Fibroblast of skin of back (primary cell): Measurements from ENCODE around the gene STK10.

Source experiments
- DNase-seq: peaks from one replicate; pipeline ENCODE4 v3.0.0-alpha.2; 2013

Gene STK10

DNA sequence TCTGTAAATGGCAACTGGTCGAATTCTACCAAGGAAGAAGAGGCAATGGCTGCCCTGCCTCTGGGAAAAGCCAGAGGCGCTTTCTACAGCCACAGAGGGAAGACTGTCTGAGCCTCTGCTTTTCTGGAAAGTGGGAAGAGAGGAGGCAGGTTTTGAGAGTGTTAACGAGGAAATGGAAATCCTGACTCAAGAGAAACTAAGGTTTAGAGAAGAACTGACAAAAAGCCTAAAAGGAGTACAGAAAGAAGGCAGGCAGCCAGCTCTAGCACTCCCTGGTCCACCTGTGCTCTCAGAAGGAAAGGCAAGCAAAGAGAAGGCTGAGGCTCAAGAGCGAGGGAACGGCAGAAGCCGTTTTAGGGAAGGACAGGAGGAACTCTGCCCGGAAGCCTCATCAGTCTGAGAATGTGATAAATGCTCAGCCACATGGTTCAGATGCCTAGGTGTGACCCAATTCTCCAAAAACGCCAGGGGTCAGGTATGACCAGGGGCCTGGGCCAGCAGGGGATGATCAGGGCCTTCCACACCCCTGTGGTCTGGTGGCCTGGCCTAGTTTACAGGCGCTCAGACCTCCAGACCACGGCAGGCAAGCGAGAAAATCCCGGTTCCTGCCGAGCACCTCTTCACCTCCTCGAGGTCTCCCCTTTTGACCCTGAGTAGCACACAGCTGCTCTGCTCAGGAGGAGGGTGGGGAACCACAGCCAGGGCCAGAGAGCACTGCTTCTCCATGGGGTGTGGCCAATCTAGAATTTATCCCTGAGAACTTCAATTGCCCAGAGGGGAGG, 101.6 kb downstream of the STK10 start:
- no peak for DNase-seq

- no peak for DNase-seq
Measured at GRCh38 chr5:172085738-172086137, 102.3 kb downstream of the STK10 start.

DNA sequence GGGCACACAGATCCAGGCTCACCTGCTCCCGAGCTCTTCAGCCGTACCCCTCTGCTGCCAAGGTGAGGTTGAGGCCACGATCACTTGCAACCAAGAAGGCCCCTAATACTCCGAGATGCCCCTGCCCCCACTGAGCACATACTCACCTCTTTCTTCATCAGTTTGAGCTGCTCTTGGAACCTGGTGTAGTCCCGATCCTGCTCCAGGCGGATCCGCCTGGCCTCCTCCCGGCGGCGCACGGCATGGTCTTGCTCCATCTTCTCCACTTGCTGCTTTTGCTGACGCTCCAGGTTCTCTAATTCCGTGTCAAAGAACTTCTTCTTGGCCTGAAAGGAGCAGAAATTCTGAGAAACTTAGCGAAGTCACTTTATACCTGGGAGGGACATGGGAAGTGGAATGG, 105.8 kb downstream of the STK10 start:
- DNase-seq, result no peak

DNA sequence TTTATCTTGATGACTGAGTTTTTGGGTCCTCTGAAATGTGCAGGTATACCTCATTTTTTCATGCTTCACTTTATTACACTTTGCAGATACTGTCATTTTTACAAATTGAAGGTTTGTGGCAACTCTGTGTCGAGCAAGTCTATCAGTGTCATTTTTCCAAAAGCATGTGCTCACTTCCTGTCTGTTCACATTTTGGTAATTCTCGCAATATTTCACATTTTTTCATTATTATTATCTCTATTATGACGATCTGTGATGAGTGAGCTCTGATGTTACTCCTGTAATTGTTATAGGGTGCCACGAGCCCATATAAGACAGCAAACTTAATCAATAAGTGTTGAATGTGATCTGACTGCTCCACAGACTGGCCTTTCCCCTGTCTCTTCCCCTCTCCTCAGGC, 108.1 kb downstream of the STK10 start:
- peak; percentile 56 for DNase-seq

DNA sequence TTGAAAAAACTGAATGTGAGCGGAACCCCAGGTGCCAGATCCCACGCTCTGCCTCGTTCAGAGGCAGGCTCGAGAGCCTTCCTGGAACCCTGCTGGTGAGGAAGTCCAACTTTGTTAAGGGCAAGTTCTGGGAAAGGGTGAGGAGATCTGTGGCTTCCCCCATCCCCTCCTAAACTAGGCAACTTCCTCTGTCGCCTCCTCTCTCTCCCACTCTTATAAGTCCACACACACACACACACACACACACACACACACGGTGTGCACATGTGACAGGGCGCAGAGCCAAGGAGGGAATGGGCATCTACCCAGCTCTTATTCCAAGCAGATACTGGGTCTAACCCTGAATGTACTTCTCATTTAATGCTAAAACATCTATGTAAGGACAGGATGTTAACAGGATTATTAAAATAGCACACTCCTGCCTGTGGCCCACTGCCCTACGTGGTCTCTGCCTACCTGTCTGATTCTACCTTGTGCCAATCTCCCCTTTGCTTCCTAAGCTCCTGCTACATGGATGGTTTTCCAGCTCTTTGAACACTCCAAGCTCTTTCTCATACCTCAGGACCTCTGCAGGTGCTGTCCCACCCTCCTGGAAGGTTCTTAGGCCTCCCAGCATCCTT, 109.2 kb downstream of the STK10 start:
- DNase-seq, result peak; percentile 22

DNA sequence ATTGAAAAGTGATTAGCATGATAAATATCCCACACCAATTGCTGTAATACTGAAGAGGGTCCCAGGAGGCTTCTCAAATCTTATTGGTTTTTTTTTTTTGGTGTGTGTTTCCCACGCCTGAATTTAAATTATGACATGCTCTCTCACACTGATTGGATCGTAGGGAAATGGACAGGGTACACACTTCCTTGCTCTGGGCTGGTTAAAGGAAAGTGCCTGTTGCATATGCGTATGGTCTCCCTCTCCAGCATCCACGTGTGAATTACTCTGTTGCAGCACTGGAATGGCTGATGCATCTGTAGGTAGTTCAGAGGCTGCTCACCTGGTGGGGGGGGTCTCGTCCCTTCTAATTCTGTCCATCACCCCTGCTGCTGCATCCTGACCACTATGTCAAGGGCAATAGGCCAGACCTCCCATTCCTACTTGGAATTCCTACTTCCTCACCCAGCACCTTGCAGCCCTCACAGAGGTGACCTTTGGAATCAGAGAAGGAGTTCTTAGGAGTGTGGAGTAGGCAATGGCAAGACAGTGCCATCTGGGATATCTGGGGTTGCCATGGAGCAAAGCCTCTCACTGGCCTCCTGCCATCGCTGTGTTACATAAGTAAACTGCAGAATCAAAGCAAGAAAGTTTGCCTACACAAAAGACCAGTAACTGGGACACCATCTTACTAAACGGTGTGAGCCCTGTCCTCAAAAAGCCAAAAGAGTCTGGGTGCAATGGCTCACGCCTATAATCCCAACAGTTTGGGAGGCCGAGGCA, 110.2 kb downstream of the STK10 start:
- no peak for DNase-seq

GRCh38 chr5:172076761-172077244, 111.2 kb downstream of the STK10 start:
- peak; percentile 88 for DNase-seq

DNA sequence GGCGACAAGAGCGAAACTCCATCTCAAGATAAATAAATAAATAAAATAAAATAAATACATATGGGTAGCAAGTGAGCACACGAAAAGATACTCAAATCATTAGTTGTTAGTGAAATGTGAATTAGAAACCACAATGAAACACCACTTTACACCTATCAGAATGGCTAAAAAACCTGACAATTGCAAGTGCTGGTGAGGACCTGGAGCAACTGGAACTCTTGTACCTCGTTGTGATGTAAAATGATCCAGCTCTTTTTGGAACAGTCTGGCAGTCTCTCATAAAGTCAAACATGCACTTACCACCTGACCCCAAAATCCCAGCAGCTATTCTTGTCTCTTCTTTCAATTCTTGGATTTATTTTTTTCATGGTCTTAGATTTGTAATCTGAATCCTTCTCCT, 112.4 kb downstream of the STK10 start:
- no peak for DNase-seq

- peak; percentile 47 for DNase-seq
Measured at GRCh38 chr5:172074896-172075295, 113.1 kb downstream of the STK10 start.

DNA sequence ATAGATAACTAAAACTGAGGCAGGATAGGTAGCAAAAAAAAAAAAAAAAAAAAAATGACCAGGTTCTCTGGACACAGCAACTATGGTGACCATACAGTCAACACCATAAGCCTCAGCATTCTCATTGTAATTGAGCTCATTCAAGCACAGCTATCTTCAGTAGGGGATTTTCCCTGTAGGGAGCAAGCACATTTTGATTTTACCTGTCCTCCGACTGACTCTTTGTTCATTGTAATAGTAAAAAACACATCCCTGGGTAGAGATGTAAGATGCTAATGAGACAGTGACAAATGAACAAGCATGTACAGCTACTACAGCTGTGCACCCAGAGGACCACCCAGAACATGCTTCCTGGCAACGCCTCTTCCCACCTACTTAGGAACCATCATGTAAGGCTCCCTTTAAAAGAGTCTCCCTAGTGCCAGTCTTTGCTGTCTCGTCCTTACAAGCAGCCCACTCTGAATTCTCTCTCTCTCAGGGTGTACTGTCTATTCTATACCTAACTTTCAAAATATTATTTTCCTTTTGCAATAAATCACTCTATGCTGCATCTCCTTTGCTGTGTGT, 116.6 kb downstream of the STK10 start:
- no peak for DNase-seq

GRCh38 chr5:172065431-172066065, 122.5 kb downstream of the STK10 start:
- no peak for DNase-seq

DNA sequence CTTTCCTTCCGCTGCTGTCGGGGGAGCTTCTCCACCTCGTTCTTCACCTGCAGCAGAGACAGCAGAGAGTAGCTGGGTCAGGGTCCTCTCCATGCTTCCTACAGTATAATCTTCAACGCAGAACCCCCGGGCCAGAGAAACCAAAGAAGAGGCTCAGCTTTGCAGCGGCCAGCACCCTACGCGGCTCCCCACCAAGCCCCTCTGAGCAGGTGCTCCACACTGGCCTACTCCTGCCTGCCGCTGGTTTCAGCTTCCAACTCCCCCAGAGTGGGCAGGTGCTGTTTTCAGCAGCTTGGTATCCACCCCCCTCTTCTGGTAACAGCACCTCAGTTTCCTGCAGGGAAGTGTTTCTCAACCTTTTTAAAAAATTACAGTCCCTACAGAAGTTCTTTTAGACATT, 123.3 kb downstream of the STK10 start:
- DNase-seq, result no peak

- DNase-seq, result no peak
Measured at GRCh38 chr5:172064358-172064757, 123.7 kb downstream of the STK10 start.

DNA sequence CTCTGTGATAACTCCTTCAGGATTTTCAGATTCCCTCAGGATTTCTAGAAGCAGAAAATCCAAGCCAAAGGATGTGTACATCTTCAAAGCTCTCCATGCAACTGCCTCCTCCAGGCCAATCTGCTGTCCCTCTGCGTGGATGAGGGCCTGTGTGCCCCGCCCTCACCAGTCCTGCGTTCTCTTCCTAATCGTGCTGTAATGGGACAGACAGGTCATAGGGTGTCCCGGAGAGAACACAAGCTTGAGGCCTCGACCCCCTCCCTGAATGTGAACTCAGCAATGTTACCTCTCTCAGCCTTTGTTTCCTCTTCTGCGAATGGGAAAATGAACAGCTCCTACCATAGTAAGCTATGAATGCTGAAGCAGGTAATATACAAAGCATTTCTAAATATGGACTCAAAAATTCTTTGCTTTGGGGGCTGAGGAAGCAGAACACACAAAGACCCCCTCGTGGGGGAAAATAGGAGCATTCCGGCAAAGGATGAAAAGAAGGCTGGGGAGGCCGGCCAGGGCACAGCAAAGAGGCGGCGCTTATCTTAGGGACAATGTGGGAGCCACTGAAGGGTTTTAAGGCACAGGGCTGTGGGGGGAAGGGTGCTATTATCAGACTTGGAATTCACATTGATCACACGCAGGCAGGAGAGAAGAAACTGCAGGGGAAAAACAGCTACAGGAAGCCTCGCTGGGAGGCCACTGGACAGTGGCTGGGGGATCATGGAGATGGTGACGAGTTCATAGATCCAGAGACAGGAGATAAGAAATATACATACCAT, 124.4 kb downstream of the STK10 start:
- DNase-seq, result no peak

GRCh38 chr5:172059661-172060100, 128.3 kb downstream of the STK10 start:
- DNase-seq, result peak; percentile 21

GRCh38 chr5:172058088-172058487, 129.9 kb downstream of the STK10 start:
- no peak for DNase-seq

DNA sequence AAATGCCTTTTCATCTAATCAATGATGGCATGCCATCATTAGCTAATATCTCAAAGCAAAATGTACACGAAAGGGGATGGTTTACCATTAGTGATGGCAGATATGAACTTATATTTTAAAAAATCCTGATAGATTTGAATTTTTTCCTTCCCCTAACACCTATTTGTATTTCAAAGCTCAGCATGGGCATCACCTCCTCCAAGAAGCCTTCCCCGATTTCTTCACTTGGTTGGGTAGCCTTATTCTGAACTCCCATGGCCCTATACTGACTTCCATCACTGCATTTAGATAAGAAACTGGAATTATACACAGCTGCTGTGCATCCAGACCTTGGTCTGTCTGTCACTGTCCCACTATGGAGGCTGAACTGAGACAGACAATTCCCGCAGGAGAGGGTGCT, 132.0 kb downstream of the STK10 start:
- no peak for DNase-seq

DNA sequence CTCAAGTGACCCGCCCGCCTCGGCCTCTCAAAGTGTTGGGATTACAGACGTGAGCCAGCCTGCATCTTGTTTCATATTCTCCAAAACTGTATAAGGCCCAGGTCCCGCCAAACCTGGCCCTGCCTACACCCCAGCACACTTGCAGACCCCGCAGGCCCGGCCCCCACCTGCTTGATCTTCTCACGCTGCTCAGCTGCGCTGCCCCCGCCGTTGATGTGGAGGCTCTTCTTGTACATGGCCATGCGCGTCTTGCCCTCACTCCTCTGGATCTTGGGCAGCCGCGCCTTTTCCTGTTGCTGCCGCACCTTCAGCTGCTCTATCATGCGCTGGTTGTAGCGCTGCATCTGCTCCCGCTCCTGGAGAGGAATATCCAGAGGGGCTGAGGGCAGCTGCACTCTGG, 132.6 kb downstream of the STK10 start:
- no peak for DNase-seq

- no peak for DNase-seq
Measured at GRCh38 chr5:172054611-172055153, 133.3 kb downstream of the STK10 start.

DNA sequence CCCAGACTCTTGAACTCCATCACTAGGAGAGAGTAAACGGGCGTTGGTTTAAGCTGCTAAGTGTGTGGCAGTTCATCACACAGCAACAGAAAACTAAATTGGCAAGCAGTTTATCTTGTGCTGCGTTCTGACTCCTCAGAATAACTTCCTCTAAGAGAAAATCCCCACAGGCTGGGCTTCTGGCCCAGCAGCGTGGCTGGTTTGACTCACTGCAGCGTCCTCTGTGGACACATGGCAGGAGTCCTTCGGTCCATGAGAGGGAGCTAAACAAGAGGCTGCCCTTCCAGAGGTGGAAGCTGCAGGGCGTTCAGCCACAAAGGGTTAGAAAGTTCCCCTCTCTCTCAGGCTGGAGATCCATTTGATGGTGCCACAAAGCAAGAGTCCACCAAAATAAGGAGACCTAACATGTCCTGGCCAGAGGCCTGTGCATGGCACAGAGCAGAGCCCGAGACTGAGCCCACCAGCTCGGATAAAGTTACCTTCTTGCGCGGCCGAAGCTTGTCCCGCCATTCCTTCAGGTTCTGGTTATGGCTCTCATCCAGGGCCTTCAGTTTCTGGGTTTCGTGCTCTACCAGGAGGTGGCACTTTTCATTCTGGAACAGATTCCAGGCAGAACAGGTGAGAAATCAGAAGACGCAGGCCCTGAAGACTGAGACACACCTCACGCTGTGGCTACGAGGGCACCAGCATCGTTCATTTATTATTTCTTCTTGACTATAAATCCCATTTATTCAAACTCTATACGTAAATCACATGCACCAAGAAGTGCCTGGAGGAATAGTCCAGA, 135.4 kb downstream of the STK10 start:
- DNase-seq, result peak; percentile 32
